Ammon's horn (tissue), 1 donor: Measurements from ENCODE around the gene TFCP2L1.

Experiments used
- DNase-seq: peaks from one replicate; pipeline ENCODE4 v3.0.0-alpha.2; 2016; ENCODE audit warnings: low spot score

The TFCP2L1 gene

DNA sequence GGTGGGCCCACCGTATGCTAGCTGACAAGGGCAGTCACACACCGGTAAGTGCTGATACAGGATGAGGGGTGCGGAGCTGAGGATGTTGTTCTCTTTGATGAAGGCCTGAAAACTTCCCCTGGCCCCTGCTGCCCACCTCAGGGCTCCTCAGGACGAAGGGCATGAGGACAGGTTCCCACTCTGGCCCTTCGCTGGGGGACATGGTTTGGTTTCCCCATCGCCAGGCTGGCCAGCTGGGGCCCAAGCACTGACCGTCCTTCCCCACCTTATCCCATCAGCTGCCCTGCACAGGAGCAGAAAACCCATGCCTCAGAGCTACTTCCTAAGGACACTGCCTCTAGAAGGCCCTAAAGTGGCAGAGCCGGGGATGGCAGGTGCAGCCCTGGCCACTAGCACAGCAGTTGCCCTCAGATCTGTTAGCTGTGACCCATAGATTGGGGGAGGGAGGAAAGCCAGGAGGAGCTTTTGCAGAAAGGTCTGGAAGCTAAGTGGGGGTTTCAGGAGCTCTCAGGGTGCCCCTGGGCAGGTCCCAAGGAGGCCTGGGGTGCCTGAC lies 66.5 kb downstream of the TFCP2L1 start:
- DNase-seq: no peak

DNA sequence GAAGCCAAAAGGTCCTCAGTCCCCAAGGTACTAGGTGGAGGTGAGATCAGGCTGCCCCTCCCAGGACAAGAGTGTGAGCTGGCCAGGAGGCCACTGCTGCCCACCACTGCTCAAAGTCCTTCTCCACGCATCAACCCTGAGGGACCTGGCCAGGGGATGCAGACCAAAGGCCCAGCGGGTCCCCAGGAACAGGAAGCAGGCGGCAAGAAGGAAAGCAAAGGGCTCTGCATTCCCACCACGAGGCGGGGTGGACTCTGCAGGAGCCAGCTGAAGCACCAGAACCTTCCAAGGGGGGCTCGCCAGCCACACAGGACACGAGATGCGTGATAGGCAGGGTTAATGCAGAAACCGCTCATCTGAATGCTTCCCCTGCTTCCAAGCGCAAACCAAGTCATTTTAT lies 67.4 kb downstream of the TFCP2L1 start:
- DNase-seq: no peak

DNA sequence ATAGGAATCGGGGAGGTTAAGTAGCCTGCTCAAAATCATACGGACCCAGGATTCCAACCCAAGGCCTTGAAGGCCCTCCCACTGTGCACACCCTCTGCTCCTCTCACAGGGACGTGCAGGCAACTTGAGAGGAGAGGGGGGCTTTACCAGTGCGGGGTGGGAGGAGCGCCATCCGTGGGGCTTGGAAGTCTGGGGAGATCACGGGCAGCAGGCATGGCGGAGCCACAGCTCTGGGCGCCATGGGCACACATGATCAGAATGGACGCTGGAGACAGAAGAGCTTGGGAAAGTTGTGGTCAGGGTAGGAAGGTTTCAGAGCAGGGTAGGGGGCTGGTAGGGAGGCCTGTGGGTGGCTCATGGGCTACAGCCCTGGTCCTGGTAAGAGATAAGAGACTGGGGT lies 70.7 kb downstream of the TFCP2L1 start:
- no peak for DNase-seq

DNA sequence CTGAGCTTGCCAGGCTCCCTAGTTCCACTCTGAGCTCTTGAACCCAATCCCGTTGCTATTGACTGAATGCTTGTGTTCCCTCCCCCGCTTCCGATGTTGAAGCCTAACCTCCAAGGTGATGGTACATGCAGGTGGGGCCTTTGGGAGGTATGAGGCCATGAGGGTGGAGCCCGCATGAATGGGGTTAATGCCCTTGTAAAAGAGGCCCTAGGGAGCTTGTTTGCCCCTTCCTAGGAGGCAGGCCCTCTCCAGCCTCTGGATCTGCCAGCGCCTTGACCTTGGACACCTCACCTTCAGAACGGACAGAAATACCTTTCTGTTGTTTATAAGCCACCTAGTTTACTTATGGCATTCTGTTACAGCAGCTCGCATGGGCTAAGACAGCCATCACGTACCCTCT lies 71.6 kb downstream of the TFCP2L1 start:
- DNase-seq: no peak

DNA sequence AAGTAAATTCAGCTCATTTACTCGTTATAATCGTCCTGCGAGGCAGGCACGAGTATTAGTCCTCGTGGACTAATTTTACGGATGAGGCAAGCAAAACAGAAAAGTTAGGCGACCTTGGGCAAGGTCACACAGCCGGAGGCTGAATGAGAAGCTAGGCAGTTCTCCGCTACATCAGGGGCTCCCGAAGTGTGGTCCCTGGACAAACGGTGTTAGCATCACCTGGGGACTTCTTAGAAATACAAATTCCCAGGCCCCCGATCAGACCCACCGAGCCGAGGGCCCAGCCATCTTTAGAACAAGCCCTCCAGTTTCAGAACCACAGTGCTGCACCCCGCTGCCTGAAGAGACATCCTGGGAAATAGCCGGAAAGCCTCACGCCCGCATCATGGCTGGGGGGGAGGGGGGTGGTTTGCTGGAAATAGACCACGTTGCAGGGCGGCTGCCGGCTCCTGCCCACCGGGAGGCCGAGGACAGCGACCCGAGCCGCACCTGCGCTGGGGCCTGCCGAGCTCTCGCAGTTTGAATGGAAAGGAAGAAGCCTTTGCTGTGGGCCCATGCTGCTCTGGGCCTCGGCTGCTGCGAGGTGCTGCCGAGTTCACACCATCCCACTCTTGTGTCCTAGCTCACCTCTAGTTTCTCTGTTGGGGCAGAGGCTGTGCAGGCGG lies 72.2 kb downstream of the TFCP2L1 start:
- DNase-seq: no peak

DNA sequence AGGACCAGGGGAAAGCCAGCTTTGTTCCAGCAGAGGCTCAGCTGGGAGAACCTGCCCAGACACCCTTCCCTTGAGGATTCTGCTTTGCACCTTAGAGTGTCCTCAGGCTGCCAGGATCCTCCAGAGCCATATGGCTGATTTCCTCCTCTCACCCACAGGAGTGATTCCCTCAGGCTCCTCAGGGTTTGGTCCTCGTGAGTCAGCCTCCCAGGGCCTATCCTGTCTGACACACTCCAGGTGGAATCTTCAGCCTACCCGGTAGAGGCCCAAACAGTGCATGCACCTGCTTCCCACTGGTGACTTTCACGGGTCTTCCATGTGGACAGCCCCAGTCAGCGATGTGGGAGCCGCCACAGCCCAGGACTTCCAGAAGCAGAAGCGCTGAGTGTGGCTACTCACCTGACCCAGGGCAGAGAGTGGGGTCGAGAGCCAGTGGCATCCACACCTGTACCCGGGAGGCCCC lies 73.3 kb downstream of the TFCP2L1 start:
- DNase-seq: no peak

DNA sequence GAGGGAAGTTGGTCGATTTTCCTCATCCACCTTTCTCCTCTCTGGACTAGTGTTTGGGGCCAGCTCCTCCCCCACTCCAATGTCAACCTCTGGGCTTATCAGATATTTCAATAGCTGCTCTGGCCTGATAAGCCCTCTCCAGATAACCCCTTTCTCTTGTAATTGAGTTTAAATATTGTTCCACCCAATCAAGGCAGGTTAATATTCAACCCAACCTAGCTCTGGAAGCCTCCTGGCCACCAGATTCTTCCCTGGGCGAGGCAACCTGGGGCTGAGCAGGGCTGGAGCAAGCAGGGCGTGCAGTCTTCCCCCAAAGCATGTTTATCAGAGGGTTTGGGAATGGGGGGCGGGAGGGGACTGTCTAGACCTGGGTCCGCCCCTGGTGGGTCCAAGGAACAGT lies 73.8 kb downstream of the TFCP2L1 start:
- DNase-seq: no peak

DNA sequence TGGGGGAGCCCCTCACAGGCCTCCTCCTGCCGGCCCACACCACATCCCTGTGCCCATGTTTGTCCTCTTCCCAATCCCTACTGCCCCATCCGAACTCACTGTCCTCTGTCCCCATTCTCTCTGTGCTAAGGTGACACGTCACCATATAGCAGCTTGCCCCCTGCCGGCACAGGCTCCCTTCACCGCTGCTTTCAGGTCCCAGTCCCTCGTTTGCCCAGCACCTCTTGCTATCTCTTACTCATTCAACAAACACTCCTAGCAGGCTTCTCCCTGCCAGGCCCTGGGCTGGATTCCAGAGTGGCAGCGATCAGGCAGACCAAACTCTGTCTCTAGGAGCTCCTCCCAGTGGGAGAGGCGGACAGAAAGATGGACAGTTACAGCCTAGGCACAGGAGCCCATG lies 74.3 kb downstream of the TFCP2L1 start:
- DNase-seq: no peak

DNA sequence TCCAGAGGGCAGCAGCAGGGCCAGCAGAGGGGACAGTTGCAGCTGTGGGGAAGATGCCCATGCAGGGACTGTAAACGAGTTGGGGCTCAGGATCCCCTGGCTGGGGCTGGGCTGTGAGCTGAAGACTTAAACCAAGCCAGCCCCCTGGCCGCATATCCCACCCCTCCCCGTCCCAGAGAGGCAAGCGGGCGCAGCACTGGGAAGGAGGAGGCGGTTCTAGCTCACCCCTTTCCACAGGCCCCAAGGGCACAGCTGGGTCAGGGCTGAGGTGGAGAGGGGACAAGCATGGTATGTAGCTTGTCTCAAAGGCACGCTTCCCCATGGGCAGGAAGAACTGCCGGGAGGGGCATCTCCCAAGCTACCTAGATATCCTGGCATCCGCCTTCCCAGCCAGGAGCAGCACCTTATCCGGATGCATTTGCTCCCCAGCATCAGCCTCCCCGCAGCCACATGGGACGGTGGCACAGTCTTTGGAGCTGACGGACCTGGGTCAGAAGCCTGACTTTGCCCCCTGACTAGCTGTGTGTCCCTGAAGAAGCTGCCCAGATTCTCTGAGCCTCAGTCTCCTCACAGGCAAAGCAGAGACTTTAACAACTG lies 75.9 kb downstream of the TFCP2L1 start:
- DNase-seq: no peak

DNA sequence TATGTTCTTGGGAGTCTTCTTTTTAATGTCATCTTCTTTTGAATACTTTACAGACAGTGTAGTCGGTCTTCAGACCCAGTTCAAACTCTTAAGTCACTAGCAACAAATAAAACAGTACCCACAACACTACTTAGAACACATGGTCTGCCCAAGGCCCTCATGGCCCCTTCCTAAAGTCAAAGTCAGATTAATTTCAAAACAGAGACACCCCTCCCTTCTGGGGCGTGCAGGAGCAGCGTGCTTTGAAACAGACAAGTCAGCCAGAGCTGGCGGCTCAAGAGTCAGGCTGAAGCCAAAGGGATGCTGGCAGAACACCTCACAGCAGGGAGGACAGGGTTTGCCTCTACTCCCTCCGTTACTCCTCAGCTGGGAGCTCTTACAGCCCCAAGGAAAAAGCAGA lies 77.5 kb downstream of the TFCP2L1 start:
- no peak for DNase-seq

DNA sequence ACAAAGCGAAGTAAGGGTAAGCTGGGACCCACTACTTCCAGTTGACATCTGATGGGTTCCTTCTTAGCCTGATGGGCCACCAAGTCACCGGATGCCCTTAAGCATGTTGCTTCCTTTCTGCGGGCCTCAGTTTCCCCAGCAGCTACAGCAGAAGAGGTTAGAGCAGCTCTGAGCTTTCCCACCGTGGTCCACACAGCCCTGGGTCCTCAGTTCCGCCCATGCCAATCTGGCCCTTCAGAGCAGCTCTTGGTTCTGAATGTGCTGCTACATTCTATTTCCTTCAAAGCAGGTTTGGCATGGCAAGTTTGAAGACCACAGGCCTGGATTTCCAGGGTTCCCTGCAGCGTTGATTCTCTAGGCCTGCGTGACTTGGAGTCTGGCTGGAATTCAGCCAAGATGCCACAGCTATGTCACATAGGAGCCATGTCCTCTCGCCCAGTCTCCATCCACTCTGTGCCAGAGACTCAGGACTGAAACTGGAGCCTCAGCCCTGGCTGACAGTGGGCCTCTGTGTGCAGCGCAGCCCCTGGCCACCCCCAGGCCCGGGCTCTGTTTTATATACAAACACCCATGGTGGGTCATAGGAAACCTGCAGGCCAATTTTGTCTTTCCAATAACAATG lies 79.6 kb downstream of the TFCP2L1 start:
- peak; percentile 37 for DNase-seq

DNA sequence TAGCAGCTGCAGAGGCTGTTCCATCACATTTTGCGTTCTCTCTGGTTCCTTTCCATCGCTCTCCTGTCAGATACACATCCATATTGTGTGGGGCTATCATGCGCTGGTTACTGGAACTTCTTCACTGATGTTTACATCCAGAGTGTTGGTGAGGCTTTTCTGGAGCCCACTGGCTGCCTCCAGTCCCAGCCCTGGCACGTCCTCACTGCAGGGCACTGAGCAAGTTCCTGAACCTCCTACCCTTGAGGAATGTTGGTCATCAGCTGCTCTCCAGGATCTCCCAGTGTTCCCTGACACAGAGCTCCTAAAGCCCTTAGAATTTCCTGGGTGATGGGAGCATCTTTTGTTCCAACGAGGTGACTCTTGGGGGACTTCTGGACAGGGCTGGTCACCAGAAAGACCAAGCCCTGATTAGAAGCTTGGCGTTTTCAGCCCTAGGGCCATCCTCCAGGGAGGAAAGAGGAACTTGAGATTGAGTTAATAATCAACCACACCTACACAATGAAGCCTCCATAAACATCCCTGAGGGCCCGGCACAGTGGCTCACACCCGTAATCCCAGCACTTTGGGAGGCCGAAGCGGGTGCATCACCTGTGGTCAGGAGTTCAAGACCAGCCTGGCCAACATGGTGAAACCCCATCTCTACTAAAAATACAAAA lies 81.3 kb downstream of the TFCP2L1 start:
- no peak for DNase-seq

DNA sequence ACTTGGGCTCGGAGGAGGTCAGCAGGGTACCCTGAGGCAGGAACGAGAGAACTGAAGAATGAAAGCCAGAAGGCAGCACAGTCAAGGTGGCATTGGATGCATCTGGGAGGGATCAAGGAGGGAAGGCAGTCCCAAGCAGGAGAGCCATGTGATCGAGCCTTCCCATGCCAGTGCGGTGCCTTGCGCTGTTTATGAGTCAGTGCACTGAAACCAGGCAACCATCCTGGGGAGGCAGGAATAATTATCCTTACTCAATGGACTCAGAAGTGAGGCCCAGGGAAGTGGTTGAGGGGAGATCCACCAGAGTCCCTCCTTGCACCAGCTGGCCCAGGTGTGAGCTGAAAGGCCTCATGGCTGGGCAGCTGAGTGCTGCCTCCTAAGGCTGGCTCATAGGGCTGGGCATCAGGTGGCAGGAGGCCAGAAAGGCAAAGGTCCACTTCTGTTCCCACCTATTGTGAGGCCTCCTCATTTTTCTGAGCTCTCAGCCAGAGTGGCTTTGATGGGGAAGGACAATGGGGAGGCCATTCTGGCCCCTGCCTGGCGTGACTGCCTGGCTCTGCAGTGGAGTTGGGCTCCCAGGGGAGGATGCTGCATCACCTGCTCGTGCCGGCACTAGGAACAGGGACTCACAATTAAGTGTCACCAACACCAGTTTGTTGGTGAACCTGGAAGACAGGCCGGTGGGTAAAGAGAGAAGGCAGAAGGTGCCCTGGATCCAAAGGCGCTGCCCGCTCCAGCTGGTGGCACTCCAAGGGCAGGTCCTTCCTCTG lies 82.3 kb downstream of the TFCP2L1 start:
- no peak for DNase-seq

DNA sequence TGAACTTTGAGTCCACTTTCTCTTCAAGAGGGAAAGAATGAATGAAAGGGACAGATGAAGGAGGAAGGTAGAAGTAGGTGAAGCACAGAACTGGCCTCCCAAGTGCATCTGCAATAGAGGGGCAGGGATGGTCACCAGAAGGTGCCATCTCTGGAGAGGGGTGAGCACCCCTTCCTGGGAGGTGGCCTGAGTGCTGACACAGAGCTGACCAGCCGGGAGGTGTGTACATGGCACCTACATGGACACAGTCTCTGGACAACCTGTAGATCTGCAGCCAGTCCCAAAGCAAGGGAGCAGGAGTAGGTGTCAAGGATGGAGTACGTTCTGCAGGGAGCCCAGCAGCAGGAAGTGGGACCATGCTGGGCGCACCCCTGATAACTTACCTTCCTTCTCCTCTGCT lies 83.2 kb downstream of the TFCP2L1 start:
- no peak for DNase-seq

DNA sequence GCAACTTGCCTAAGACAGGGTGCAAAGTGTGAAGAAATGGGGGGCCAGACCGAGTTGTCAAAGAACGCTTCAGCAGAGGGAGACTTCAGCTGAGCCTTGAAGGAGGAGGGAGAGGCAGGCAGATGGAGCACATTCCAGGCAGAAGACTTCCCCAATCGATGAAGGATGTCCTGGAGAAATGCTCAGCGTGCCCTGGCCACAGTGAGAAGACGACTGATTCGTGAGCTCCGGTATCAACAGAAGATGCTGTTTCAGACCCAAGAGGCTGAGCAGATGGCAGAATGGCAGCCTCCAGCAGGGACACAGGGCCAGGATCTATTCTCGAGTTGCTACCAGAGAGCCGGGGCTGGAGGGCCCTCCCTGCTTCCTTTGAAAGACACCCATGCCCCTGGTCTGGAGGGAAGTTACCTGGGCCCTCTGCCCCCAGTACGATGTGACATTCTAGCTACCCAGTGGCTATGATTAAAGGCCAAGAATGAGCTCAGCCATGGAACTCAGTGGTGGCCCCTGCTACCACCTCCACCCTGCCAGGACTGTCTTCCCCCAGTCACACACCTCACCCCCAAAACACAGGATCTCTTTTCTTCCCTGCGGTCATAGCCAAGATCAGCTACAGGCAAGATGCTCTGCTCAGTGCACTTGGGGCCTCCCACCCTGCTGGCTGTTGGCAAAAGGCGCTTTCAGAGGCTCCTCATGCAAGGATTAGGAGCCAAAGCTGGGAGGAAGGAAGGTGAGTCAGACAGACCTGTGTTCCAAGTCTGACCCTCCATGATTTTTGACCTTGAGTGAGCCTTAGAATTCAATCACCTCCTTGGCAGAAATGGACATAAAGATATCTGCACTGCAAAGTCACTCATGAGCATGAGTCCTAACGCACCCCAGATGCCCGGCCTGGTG lies 84.3 kb downstream of the TFCP2L1 start:
- no peak for DNase-seq

DNA sequence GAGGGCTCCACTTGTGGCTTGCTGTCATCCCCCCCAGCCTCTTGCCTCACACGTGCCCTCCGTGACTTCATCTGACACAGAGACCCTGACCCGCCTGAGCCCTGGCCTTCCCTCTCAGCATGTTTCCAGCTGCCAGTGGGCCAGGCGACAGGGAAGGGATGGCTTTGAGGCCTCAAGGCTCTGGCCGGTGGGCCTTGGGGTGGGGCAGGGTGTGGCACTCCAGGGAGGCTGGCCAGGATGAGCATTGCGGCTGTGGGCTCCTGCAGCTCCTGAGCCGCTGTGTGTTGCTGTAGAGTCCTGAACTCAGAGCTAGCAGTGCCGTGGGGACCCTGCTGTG lies 85.0 kb downstream of the TFCP2L1 start:
- DNase-seq: no peak

DNA sequence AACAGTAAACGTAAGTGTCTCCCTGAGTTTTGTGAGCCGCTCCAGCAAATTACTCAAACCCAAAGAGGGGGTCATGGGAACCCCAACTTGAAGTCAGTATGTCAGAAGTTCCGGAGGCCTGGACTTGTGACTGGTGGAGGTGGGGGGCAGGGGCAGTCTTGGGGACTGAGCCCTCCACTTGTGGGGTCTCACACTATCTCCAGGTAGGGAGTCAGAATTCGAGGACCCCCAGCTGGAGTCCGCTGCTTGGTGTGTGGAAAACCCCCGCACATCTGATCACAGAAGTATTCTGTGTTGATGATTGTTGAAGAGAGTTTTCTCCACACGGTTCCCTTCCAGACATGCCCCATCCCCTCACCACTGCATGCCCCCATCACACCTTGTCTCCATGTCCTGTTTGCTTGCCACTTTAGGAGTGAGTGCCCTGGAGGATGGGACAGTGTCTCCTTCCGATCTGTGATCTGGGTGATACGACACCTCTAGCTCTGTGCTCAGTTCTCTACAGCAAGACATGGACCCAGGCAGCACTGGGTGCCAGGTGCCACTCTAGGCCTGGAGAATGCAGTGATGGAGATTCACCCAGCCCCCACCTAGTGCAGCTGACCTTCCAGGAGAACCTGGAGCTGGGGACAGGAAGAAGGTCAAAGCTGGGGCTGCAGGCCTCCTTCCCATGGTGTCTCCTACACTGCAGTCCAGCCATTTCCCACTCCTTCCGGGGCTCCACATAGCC lies 85.6 kb downstream of the TFCP2L1 start:
- DNase-seq: no peak

DNA sequence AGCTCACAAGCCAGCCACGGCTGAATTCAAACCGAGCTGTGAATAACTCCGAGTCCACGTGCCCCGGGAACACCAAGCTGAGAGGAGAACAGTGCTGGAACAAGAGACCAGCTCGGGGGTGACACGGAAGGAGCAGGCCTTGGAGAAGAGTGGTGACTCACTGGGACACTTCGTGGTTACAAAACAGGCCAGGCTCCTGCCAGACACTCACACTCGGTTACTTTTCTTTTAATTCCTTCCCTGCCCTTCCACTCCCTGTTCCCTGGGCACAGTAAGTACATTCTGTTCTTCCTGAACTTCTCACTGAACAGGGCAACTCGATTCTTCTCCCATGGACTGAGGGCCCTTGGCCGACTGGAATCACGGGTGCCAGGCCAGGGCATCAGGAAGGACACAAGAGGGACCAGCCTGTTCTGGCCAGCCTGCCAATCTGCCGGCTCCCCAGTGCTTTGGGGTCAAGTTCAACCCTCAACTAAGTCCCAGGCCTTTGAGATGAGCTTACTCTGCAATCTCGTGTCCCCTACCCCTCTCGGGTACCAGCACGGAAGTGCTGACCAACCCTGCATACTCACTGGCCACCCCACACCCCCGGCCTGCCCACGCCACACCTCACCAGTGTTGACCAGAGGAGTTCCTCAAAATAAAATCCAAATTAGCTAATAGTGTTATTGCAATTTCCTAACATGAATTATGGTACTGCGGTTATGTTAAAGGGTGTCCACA lies 87.5 kb downstream of the TFCP2L1 start:
- DNase-seq: peak; percentile 87

DNA sequence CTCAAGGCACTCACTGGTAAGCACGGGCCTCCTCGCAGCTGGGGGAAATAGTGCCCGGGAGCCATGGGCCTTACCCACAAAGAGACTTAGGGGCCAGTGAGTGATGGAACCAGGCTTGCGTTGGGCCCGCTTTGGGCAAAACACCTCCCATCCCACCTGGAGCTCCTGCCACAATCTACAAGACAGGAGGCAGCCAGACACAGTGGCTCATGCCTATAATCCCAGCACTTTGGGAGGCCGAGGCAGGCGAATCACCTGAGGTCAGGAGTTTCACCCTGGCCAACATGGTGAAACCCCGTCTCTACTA lies 88.2 kb downstream of the TFCP2L1 start:
- no peak for DNase-seq
